NCI-H2029 (cell line): ENCODE data around the gene PHF19.

Experiments used
- DNase-seq: peaks from one replicate; lab custom pipeline; 2025; lab: John Stamatoyannopoulos, UW

PHF19 gene

DNA sequence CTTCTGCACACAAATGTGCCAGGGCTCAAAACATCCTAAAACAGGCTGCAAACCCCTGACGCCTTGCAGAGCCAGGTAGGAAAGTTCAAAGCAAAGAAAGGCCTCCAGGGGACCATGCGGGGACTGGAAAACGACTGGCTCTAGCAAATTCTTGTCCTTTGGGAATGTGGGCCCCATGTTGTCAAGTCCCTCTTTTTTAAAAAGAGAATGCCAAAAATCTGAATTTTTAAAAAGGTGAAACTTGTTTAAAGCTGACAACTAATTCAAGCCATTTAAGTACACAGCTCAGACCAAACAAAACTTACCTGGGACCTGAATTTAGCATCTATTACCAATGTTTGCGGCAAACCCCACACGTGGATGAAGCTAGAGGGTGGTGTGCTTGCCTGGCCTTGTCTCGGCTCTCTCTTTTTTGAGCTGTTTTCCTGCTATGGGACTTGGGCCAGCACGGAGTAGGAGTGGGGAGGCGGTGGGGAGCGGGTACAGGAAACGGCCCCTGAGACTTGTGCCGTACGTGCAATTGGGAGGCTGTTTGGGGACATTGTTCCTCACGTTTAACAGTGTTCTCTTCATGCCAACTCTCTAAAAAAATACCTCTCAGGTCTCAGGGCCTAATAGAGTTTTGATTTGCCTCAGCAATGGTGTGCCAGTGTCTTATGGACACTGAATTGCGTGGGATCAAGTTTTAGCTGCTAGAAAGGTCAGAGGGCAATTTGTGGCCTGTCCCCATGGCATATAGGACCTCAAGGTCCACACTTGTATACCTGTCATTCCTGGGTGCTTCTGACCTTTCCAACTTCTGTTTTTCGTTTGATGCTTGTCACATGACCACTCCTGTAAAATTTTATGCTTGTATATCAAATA lies 15.1 kb upstream of the PHF19 start:
- DNase-seq: no peak

DNA sequence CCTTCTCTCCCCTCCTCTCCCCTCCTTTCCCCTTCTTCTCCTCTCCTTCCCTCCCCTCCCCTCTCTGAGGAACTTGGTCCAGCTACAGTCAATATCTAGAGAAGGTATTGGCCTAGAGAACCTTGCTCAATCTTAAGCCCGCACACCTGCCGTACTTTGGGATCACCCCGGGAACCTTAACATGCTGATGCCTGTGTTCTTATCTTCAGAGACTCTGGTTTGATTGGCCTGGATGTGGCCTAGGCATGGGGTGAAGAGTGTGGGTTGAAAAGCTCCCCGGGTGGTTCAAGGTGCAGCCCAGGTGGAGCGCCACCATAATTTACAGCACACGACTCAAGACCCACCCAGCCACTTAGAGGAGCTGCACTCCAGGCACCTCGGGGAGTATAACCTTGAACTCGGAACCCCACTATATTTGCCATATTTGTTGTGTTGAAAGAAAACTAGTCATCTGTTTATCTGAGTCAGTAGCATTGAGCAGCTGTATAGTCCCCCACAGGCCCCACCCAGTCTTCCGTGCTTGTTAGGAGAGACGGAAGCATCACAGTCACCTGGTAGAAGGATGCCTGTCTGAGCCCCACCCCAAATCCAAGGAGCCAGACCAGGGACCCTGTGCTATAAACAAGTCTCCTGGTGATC lies 14.4 kb upstream of the PHF19 start:
- no peak for DNase-seq

DNA sequence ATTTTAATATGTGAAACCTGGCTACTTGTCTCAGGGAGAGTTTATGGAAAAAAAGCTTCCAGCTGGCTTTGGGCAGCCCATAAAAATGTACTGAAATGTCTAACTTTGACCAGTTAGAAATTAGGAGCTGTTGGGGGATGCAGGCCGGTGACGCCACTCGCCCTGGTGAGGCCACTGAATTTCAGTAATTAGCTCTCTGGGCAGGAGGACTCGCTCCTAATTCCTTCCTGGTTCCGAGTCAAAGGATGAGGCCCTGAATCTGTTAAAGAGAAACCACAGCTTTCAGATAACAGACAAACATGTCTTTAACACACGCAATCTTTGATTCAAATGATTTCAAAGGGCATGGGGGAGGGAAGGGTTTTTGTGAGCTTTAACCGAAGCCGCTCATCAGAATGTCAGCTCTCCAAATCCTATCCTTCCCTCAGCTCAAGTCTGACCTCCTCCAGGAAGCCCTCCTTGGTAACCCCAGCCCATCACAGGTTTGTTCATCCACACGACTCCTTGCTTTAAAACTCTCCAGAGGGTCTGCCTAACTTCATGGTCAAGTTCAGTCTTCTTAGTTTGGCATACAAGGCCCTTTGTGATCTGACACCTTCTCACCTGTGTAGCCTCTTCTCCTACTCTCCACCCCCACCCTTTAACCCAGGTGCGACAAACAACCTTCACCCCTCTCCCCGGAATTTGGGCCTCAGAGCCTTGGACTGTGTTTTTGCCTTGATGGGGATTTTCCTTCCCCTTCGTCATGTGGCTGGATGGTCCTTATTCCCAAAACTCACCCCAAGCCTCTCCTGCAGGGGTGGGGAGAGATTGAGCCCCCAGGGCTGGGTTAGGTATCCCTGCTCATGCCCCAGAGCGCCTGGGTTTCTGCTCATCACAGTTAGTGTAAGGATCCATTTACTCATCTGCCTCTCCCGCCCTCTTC lies 13.6 kb upstream of the PHF19 start:
- peak; percentile 66 for DNase-seq

DNA sequence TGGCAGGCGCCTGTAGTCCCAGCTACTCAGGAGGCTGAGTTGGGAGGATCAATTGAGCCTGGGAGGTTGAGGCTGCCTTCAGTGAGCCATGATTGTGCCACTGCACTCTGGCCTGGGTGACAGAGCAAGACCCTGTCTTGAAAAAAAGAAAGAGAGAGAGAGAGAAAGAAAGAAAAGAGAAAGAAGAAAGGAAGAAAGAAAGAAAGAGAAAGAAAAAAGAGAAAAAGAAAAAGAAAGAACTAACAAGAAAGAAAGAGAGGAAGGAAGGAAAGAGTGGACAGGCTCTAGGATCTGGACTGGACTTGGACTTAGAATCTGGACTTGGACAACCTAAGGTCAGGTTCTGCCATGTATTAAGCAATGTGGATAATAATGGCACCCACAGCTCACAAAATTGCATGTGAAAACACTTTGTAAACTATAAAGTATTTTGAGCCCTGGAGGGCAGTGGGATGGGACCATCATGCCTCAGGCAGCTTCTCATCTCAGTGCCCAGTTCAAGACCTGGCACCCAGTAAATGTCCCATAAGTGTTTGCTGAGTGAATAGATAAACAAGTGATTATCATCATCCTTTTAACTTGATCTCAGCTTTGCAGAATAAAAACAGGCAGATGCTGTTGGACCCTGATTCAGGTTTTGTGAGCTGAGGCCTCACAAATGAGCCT lies 12.8 kb upstream of the PHF19 start:
- DNase-seq: peak; percentile 75

GRCh38 chr9:120888626-120889025 lies 11.6 kb upstream of the PHF19 start:
- DNase-seq: no peak

DNA sequence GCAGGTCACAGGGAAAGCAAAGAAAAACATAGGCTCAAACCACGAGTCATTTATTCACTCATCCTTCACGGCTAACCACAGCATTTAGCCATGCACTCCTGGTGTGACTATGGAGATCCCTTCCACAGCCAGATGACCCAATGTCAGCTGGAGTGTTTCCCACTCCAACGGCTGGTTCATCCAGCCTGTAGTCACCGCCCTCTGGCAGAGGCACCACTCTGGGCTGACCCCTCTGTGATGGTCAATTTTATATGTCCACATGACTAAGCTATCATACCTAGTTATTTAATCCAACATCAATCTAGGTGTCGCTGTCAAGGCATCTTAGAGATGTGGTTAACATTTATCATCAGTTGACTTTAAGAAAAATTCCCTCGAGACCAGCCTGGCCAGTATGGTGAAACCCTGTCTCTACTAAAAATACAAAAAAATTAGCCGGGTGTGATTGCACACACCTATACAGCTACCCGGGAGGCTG lies 9.5 kb upstream of the PHF19 start:
- no peak for DNase-seq

GRCh38 chr9:120885958-120886357 lies 9.0 kb upstream of the PHF19 start:
- no peak for DNase-seq

DNA sequence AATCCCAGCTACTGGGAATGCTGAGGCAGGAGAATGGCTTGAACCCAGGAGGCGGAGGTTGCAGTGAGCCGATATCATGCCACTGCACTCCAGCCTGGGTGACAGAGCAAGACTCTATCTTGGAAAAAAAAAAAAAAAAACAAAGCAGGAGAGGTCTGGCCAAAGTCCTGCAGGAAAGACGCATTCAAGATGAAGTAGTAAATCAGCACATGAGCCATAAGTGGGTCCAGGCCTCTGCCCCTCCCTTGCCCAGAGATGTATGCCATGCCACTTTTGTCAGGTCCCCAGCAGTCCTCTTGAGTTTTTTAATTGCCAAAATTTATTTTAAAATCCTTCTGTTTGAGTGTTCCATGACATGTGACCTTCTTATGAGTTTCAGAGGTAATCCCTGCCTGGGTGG lies 8.5 kb upstream of the PHF19 start:
- no peak for DNase-seq

DNA sequence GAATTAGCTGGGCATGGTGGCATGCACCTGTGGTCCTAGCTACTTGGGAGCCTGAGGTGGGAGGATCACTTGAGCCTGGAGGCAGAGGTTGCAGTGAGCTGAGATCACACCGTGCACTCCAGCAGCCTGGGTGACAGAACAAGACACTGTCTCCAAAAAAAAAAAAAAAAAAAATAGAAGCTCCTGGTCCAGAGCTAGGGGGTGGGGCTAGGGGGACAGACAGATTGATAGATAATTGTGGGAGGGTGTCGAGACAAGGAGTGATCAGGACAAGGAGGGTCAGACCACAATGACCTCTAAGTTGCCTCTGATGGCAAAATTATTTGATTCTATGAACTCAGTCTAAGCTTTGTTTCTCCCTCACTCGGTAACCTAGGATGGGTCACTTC lies 6.6 kb upstream of the PHF19 start:
- DNase-seq: no peak

DNA sequence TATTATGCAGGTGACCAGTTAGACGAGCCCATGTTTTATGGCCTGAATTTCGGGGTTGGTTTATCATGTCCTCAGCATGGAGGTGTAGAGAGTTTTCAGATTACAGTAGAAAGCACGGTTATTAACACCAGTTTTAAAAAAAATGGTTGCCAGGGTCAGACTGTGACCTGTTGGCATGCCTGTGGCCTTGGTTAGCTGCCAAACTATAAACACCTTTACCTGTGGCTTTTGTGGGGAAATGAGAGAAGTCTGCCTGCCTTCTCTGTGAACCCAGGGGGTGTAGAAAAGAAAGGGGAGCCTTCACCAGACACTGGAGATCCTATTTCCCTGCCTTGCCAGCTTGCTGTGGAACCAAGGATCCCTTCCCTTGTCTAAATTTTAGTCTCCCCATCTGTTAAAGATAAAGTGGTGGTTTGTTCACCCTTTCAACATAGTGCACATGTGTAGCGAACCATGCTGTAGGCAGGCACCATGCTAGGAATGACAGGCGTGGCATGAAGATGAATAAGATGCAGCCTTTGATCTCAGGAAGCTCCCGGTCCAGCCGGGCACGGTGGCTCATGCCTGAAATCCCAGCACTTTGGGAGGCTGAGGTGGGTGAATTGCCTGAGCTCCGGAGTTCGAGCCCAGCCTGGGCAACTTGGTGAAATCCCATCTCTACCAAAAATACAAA lies 6.1 kb upstream of the PHF19 start:
- DNase-seq: no peak

DNA sequence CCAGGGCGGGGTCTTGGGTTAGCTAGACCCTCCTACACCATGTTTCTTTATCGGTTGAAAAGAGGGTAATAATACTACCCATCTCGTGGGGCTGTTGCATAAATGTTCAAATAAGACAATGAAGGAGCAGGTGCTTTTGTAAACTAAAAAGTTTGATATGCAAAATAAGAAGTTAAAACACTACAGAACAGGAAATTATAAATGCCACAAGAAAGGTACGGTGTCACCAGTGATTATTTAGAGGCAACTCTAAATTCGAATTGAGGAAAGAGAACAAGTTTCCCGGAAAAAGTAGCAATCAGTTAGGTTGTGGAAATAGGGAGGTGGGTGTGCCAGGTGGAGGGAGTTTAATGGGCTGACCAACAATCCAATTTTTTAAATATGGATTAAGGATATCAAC lies 2.5 kb upstream of the PHF19 start:
- no peak for DNase-seq

GRCh38 chr9:120878188-120879130 lies 1.5 kb upstream of the PHF19 start:
- no peak for DNase-seq

DNA sequence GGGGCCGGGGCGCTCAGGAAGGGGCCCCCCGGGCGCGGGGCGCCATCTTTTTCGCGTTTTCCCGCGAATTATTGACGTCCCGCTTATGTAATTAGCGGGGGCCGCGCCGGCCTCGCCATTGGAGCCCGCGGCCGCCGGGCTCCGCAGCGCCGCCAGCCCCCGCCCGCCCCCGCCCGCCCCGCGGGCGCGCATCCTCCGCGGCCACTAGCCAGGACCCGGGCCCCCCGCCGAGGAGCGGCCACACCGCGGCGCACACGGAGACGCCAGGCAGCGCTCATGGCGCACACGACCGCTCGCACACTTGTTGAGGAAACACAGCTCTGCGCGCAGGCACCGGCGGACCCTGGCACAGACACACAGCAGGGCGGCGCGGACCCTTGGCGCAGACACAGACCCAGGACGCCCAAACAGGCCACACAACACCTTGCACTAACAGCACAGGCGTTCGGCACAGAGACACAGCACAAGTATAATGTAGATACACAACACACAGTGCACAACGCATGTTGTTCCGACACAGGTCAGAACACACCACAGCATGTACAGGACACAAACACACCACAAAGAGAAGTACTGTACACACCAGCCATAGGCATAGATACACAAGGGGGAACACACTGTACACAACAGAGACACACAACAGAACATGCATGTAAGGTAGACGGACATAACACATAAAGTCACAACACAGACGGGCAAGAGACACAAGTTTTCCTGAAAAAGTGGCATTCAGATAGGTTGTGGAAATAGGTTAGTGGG lies 467 bp upstream of the PHF19 start:
- peak; percentile 91 for DNase-seq

GRCh38 chr9:120875954-120876841 lies 790 bp downstream of the PHF19 start:
- DNase-seq: peak; percentile 89

- no peak for DNase-seq
Measured at GRCh38 chr9:120875643-120875953, 1.4 kb downstream of the PHF19 start.

GRCh38 chr9:120875195-120875565 lies 1.8 kb downstream of the PHF19 start:
- DNase-seq: no peak

GRCh38 chr9:120874226-120875194 lies 2.5 kb downstream of the PHF19 start:
- DNase-seq: no peak
